GM12878 (cell line): ENCODE results near the gene SEC14L1. TPM values are rescaled to one million over a fixed set of nuclear protein-coding genes. Genes with fewer than 3 reads are reported as not detected.

Experiments
- ATF7 ChIP-seq: fragments of 450-650 bp; IDR thresholded peaks from 2 replicates; pipeline ENCODE4 v1.6.1; 2016; ENCODE audit warnings: low read depth, mild to moderate bottlenecking
- BACH1 ChIP-seq: fragments of 450-650 bp; IDR thresholded peaks from 2 replicates; pipeline ENCODE4 v1.6.1; 2017; ENCODE audit warnings: mild to moderate bottlenecking, borderline replicate concordance
- BCL11A ChIP-seq: IDR thresholded peaks from 2 replicates; pipeline ENCODE4 v1.6.1; 2011; ENCODE audit warnings: low read depth, low read length
- CUX1 ChIP-seq: IDR thresholded peaks from 2 replicates; pipeline ENCODE4 v1.6.1; 2012; ENCODE audit warnings: improper control_type of control experiment, low read depth, low read length; ENCODE audit not compliant: insufficient replicate concordance
- DPF2 ChIP-seq: fragments of 450-650 bp; IDR thresholded peaks from 2 replicates; pipeline ENCODE4 v1.6.1; 2017; ENCODE audit warnings: mild to moderate bottlenecking
- EED ChIP-seq: sonication (generic); IDR thresholded peaks from 2 replicates; pipeline ENCODE4 v1.6.1; 2016; ENCODE audit warnings: antibody characterized with exemption, low read depth
- EGR1 ChIP-seq, 2 experiments: IDR thresholded peaks; 1 replicate in 1 of 2; 2 replicates in 1 of 2; pipeline ENCODE4 v1.6.1; 2011 to 2012; ENCODE audit warnings: low read depth in 2 of 2, low read length in 2 of 2, borderline replicate concordance in 1 of 2, mild to moderate bottlenecking in 1 of 2, moderate library complexity in 1 of 2
- GABPA ChIP-seq: IDR thresholded peaks from 2 replicates; pipeline ENCODE4 v1.6.1; 2014; ENCODE audit warnings: antibody characterized with exemption, low read depth, mild to moderate bottlenecking, inconsistent platforms
- GATAD2B ChIP-seq: fragments of 450-650 bp; conservative IDR thresholded peaks from 2 replicates; pipeline ENCODE4 v1.6.1; 2017; ENCODE audit warnings: low read depth, mild to moderate bottlenecking, moderate library complexity
- NFIC ChIP-seq: IDR thresholded peaks from 2 replicates; pipeline ENCODE4 v1.6.1; 2012; ENCODE audit warnings: low read depth, mild to moderate bottlenecking, inconsistent platforms, low read length, moderate library complexity
- NFYA ChIP-seq: IDR thresholded peaks from 2 replicates; pipeline ENCODE4 v1.6.1; 2011; ENCODE audit warnings: low read depth, mild to moderate bottlenecking, low read length, improper control_type of control experiment, borderline replicate concordance
- NR2C1 ChIP-seq: fragments of 450-650 bp; IDR thresholded peaks from 2 replicates; pipeline ENCODE4 v1.6.1; 2017; ENCODE audit warnings: antibody characterized with exemption, mild to moderate bottlenecking, moderate library complexity
- RAD21 ChIP-seq: IDR thresholded peaks from 2 replicates; pipeline ENCODE4 v1.6.1; 2011; ENCODE audit warnings: mild to moderate bottlenecking, low read depth, low read length, moderate library complexity; ENCODE audit not compliant: insufficient read depth
- RBBP5 ChIP-seq: fragments of 200-600 bp; sonication (generic); conservative IDR thresholded peaks from 2 replicates; pipeline ENCODE4 v1.6.1; 2016
- RUNX3 ChIP-seq: IDR thresholded peaks from 2 replicates; pipeline ENCODE4 v1.6.1; 2012; ENCODE audit warnings: low read length, inconsistent platforms
- SMAD5 ChIP-seq: IDR thresholded peaks from 2 replicates; pipeline ENCODE4 v1.6.1; 2016; ENCODE audit warnings: antibody characterized with exemption, low read depth
- SMC3 ChIP-seq: IDR thresholded peaks from 2 replicates; pipeline ENCODE4 v1.6.1; 2011; ENCODE audit warnings: low read length, improper control_type of control experiment, borderline replicate concordance
- SPI1 ChIP-seq: IDR thresholded peaks from 2 replicates; pipeline ENCODE4 v1.6.1; 2011; ENCODE audit warnings: low read depth, mild to moderate bottlenecking, low read length, moderate library complexity, borderline replicate concordance; ENCODE audit not compliant: insufficient read depth
- STAT1 ChIP-seq: fragments of 450-650 bp; conservative IDR thresholded peaks from 2 replicates; pipeline ENCODE4 v1.6.1; 2014; ENCODE audit warnings: antibody characterized with exemption, mild to moderate bottlenecking
- TBL1XR1 ChIP-seq: IDR thresholded peaks from 2 replicates; pipeline ENCODE4 v1.6.1; 2012; ENCODE audit warnings: low read depth, low read length, improper control_type of control experiment
- YY1 ChIP-seq: IDR thresholded peaks from 2 replicates; pipeline ENCODE4 v1.6.1; 2011; ENCODE audit warnings: low read depth, mild to moderate bottlenecking, low read length
- ZBED1 ChIP-seq: IDR thresholded peaks from 2 replicates; pipeline ENCODE4 v1.6.1; 2016; ENCODE audit warnings: borderline replicate concordance
- ZBTB11 ChIP-seq: fragments of 450-650 bp; formaldehyde crosslinking; IDR thresholded peaks from 2 replicates; pipeline ENCODE4 v1.5.0; 2022; ENCODE audit warnings: mild to moderate bottlenecking, missing genetic modification characterization
- polyA plus RNA-seq, 11 experiments: library from polyadenylated mRNA; depleted of rRNA in 4 of 11; unstranded in 6 of 11; stranded (reverse) in 5 of 11; fragments of >200 nt; fragmentation: Nextera tagmentation in 4 of 11; fragmentation: Illumina TruSeq in 1 of 11; extraction: Ambion mirVana in 4 of 11; extraction: Trizol in 1 of 11; gene quantifications; 1 replicate in 1 of 11; 2 replicates in 10 of 11; pipeline versions ENCODE4 v1.2.1 to v1.2.3, GENCODE V29; 2011 to 2016; ENCODE audit warnings: inconsistent platforms in 2 of 11, missing spikeins in 2 of 11, low read depth in 1 of 11
- total RNA-seq, 4 experiments: library from RNA; depleted of rRNA in 3 of 4; stranded (reverse); fragments of >200 nt in 3 of 4; fragmentation: Illumina TruSeq in 1 of 4; extraction: Trizol in 1 of 4; gene quantifications; 2 replicates each; pipeline versions ENCODE4 v1.2.1 to v1.2.3, GENCODE V29; 2013 to 2021

The SEC14L1 gene
- total and polyA plus RNA-seq, 10 of the 15 experiments (the other 5 are each of a cell fraction or from before 2014, with no cell fraction given), result 6.3 to 66.1 (median 33.5) TPM

GRCh38 chr17:77182205-77183172 lies 41.7 kb downstream of the SEC14L1 start (continued):
- TF ChIP-seq GATAD2B, result no peak
- peak; percentile 15; the same call in 1 of the 2 replicates for TF ChIP-seq DPF2
- no peak for TF ChIP-seq BCL11A
- peak; percentile 67 for TF ChIP-seq EED
- peak in 1 of 2 experiments; percentile 87; a peak in 2 of 3 replicates for TF ChIP-seq EGR1 (IDR thresholded peaks at IDR 0.05; ENCODE audit: borderline replicate concordance in 1 of 2, low read depth in 2 of 2, low read length in 2 of 2)
- no peak for TF ChIP-seq SMAD5
- no peak for TF ChIP-seq NR2C1
- TF ChIP-seq BACH1, result no peak
- TF ChIP-seq YY1, result 0 out of 2 replicates have a peak, but pooled peaks have one; percentile 7
- TF ChIP-seq SPI1, result peak; percentile 42; the same call in 1 of the 2 replicates
- TF ChIP-seq NFIC, result 0 out of 2 replicates have a peak, but pooled peaks have one; percentile 16
- no peak for TF ChIP-seq ZBED1
- no peak for TF ChIP-seq ZBTB11
- TF ChIP-seq RBBP5, result no peak
- no peak for TF ChIP-seq SMC3
- TF ChIP-seq ATF7, result peak; percentile 25; the same call in 1 of the 2 replicates
- TF ChIP-seq RUNX3, result peak; percentile 23; the same call in 1 of the 2 replicates
- TF ChIP-seq GABPA, result 0 out of 2 replicates have a peak, but pooled peaks have one; percentile 15
- no peak for TF ChIP-seq RAD21
- TF ChIP-seq STAT1, result no peak
- TF ChIP-seq NFYA, result no peak
- TF ChIP-seq CUX1, result no peak
- no peak for TF ChIP-seq TBL1XR1
